Measurements from ENCODE around the gene ASPHD2. TPM values are rescaled to one million over a fixed set of nuclear protein-coding genes. Genes with fewer than 3 reads are reported as not detected.
"Not testable (repeated sequence)": the region's sequence is repeated elsewhere in the genome, so short reads cannot be mapped to it uniquely, and the experiment has no call there.

Gene ASPHD2
- total and polyA plus RNA-seq, 4 donors, result 0.31 to 1.6 (median 0.95) TPM

DNA sequence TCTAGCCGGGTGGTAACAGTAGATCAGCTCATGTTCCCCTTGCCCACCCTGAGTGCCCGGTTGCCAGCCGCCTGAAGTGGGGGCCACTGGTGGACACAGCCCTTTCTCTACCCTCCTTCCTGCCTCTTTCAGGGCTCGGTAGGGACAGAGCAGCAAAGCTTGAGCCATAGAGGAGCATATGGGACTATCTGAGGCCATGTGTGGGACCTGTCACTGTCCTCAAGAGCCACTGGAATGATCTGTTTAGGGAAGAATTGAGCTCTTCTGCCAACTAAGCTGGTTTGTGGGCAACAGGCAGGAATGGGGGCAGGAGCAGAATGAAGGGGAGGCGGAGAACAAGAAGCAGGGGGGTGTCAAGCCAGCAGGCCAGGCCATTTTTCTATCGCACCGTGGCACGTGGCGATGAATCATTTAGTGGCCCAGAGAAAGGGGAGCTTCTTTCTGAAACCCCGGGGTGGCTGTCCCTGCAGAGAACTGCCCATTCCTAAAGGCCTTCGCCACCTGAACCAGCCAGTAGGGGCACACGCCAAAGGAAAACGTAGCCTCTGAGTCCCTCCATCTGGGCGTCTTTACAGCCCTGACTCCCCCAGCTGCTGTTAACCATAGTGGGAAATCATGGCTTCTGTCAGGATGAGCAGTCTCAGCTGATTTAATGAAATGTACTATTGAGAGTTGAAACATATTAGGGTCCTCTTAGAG, 8.8 kb downstream of the ASPHD2 start:
- 93 to 94% methylated on average over 14 of the region's 14 CpGs for WGBS, 2 donors
- H3K36me3 ChIP-seq (ENCODE audit: control insufficient read depth in 4 of 4, insufficient read depth in 4 of 4, low read length in 4 of 4), result peaks cover 0 to under 1% (median 0%) of the 10 kb centered on the region in 4 donors
- TF ChIP-seq, protein P1, sequence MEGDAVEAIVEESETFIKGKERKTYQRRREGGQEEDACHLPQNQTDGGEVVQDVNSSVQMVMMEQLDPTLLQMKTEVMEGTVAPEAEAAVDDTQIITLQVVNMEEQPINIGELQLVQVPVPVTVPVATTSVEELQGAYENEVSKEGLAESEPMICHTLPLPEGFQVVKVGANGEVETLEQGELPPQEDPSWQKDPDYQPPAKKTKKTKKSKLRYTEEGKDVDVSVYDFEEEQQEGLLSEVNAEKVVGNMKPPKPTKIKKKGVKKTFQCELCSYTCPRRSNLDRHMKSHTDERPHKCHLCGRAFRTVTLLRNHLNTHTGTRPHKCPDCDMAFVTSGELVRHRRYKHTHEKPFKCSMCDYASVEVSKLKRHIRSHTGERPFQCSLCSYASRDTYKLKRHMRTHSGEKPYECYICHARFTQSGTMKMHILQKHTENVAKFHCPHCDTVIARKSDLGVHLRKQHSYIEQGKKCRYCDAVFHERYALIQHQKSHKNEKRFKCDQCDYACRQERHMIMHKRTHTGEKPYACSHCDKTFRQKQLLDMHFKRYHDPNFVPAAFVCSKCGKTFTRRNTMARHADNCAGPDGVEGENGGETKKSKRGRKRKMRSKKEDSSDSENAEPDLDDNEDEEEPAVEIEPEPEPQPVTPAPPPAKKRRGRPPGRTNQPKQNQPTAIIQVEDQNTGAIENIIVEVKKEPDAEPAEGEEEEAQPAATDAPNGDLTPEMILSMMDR (IDR thresholded peaks at IDR 0.05; ENCODE audit: control extremely low read depth, extremely low read depth), result no peak
- peaks cover 0 to 3% (median 0%) of the 10 kb centered on the region in 5 donors for H3K4me1 ChIP-seq (ENCODE audit: control insufficient read depth in 5 of 5, insufficient read depth in 5 of 5, low read length in 5 of 5)
- H3K27me3 ChIP-seq (ENCODE audit: control insufficient read depth in 3 of 3, insufficient read depth in 3 of 3, low read length in 2 of 3), result no peaks in the 10 kb centered on the region
- no peak overlapping the region for H3K9ac ChIP-seq (ENCODE audit: insufficient read depth in 1 of 2, low read length in 2 of 2)
- no peak overlapping the region for H3K27ac ChIP-seq (ENCODE audit: low read depth in 1 of 2, low read length in 1 of 2)
- ATAC-seq (ENCODE audit: insufficient read depth, low FRiP score) (no peak), DNase-seq (no peak)
- no peak overlapping the region for H3K4me3 ChIP-seq
- H3K9me3 ChIP-seq (ENCODE audit: control insufficient read depth in 4 of 4, insufficient read depth in 3 of 4, low read length in 3 of 4), result peaks cover 0 to 2% (median 0%) of the 10 kb centered on the region in 4 donors

DNA sequence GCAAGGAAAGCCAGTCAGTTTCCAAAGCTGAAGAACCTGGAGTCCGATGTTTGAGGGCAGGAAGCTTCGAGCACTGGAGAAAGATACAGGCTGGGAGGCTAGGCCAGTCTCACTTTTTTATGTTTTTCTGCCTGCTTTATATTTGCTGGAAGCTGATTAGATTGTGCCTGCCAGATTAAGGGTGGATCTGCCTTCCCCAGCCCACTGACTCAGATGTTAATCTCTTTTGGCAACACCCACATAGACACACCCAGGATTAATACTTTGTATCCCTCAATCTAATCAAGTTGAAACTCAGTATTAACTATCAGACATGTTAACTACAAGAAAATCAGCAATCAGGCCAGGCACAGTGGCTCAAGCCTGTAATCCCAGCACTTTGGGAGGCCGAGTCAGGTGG, 9.7 kb downstream of the ASPHD2 start:
- H3K27ac ChIP-seq (ENCODE audit: low read depth in 1 of 2, low read length in 1 of 2); H3K4me1 ChIP-seq (ENCODE audit: control insufficient read depth in 5 of 5, insufficient read depth in 5 of 5, low read length in 5 of 5); H3K9me3 ChIP-seq (ENCODE audit: control insufficient read depth in 4 of 4, insufficient read depth in 3 of 4, low read length in 3 of 4); DNase-seq; H3K27me3 ChIP-seq (ENCODE audit: control insufficient read depth in 3 of 3, insufficient read depth in 3 of 3, low read length in 2 of 3); ATAC-seq (ENCODE audit: insufficient read depth, low FRiP score); H3K9ac ChIP-seq (ENCODE audit: insufficient read depth in 1 of 2, low read length in 2 of 2); H3K4me3 ChIP-seq; H3K36me3 ChIP-seq (ENCODE audit: control insufficient read depth in 4 of 4, insufficient read depth in 4 of 4, low read length in 4 of 4): not testable (repeated sequence)
- 92 to 95% methylated on average over 3 of the region's 3 CpGs for WGBS, 2 donors

DNA sequence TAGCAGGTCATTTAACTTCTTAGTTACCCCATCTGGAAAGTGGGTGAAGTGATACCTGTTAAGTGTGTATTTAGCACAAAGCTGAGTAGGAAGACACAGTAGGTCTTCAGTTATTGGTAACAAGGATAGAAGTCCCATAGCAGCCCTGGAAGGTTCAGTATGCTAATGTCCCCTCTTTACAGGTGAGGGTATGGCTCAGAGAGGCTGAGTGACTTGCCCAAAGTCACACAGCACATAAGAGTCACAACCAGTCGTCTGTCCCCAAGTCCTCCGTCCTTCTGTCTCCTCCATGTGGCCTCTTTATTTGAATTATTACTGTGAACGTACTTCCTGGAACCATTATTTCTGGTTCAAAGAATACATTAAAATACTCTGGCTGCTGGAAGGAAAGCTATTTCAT, 10.5 kb downstream of the ASPHD2 start:
- TF ChIP-seq, protein P1 (IDR thresholded peaks at IDR 0.05; ENCODE audit: control extremely low read depth, extremely low read depth), result no peak
- no peak overlapping the region for H3K9ac ChIP-seq (ENCODE audit: insufficient read depth in 1 of 2, low read length in 2 of 2)
- H3K27ac ChIP-seq (ENCODE audit: low read depth in 1 of 2, low read length in 1 of 2), result no peak overlapping the region
- WGBS, 2 donors, result 86 to 93% methylated on average over 3 of the region's 3 CpGs
- no peaks in the 10 kb centered on the region for H3K9me3 ChIP-seq (ENCODE audit: control insufficient read depth in 4 of 4, insufficient read depth in 3 of 4, low read length in 3 of 4)
- no peak for ATAC-seq (ENCODE audit: insufficient read depth, low FRiP score)
- no peaks in the 10 kb centered on the region for H3K4me1 ChIP-seq (ENCODE audit: control insufficient read depth in 5 of 5, insufficient read depth in 5 of 5, low read length in 5 of 5)
- no peaks in the 10 kb centered on the region for H3K27me3 ChIP-seq (ENCODE audit: control insufficient read depth in 3 of 3, insufficient read depth in 3 of 3, low read length in 2 of 3)
- no peak for DNase-seq
- H3K4me3 ChIP-seq, result no peak overlapping the region
- peaks cover 0 to 3% (median 0%) of the 10 kb centered on the region in 4 donors for H3K36me3 ChIP-seq (ENCODE audit: control insufficient read depth in 4 of 4, insufficient read depth in 4 of 4, low read length in 4 of 4)

DNA sequence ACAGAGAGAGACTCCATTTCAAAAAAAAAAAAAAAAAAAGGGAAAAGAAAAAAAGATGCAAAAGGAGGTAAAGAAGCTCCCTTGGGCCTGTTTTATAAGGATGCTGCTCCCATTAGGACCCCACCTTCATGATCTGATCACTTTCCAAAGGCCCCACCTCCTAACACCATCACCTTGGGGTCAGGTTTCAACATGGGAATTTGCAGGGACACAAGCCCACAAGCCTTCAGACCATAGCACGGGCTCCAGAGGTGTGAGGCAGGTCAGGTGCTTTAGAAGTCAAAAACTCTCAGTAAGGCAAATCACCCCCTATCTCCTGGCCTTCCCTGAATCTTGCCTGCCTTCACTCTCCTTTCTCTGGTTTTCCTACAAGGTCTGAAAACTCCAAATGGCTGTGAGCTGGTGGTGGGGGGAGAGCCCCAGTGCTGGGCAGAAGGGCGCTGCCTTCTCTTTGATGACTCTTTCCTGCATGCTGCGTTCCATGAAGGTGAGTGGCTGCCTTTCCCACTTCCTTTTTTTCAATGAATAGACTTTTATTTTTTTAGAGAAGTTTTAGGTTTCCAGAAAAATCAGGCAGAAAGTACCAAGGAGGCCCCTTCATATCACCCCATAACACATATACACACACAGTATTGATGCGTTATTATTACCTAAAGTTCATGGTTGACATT, 13.2 kb downstream of the ASPHD2 start:
- DNase-seq (no peak), ATAC-seq (ENCODE audit: insufficient read depth, low FRiP score) (no peak)
- 60 to 76% methylated on average over 4 of the region's 4 CpGs for WGBS, 2 donors
- no peak overlapping the region for H3K9ac ChIP-seq (ENCODE audit: insufficient read depth in 1 of 2, low read length in 2 of 2)
- peaks cover 0 to 3% (median 0%) of the 10 kb centered on the region in 4 donors for H3K36me3 ChIP-seq (ENCODE audit: control insufficient read depth in 4 of 4, insufficient read depth in 4 of 4, low read length in 4 of 4)
- no peaks in the 10 kb centered on the region for H3K9me3 ChIP-seq (ENCODE audit: control insufficient read depth in 4 of 4, insufficient read depth in 3 of 4, low read length in 3 of 4)
- H3K4me1 ChIP-seq (ENCODE audit: control insufficient read depth in 5 of 5, insufficient read depth in 5 of 5, low read length in 5 of 5), result no peaks in the 10 kb centered on the region
- no peaks in the 10 kb centered on the region for H3K27me3 ChIP-seq (ENCODE audit: control insufficient read depth in 3 of 3, insufficient read depth in 3 of 3, low read length in 2 of 3)
- H3K27ac ChIP-seq (ENCODE audit: low read depth in 1 of 2, low read length in 1 of 2), result no peak overlapping the region
- H3K4me3 ChIP-seq, result no peak overlapping the region
- TF ChIP-seq, protein P1 (IDR thresholded peaks at IDR 0.05; ENCODE audit: control extremely low read depth, extremely low read depth), result no peak
